SK-N-MC (cell line): ENCODE results near the gene CTBP2.

Experiments
- EZH2 ChIP-seq: fragments of 200-600 bp; sonication (generic); IDR thresholded peaks from one replicate; pipeline ENCODE4 v1.6.1; 2017; ENCODE audit warnings: antibody characterized with exemption
- POLR2AphosphoS5 ChIP-seq: IDR thresholded peaks from 2 replicates; pipeline ENCODE4 v1.6.1; 2012; ENCODE audit warnings: mild to moderate bottlenecking, low read depth, low read length, borderline replicate concordance

- TF ChIP-seq POLR2AphosphoS5 (no peak), EZH2 (no peak)
Observed at GRCh38 chr10:124992462-124993344, 167.7 kb downstream of the CTBP2 start.
